ENCODE results near the gene ADGRG4.
"Not testable (repeated sequence)": the region's sequence is repeated elsewhere in the genome, so short reads cannot be mapped to it uniquely, and the experiment has no call there.

The ADGRG4 gene

GRCh38 chrX:136395271-136395670 is 94.5 kb downstream of the ADGRG4 start:
- DNase-seq = no peak

GRCh38 chrX:136397001-136397400 is 96.2 kb downstream of the ADGRG4 start:
- no peak for DNase-seq

- no peak for DNase-seq
These were observed 104.4 kb downstream of the ADGRG4 start for GRCh38 chrX:136405126-136405525.

- no peak for DNase-seq
These were observed 117.0 kb downstream of the ADGRG4 start for GRCh38 chrX:136417806-136418205.

DNA sequence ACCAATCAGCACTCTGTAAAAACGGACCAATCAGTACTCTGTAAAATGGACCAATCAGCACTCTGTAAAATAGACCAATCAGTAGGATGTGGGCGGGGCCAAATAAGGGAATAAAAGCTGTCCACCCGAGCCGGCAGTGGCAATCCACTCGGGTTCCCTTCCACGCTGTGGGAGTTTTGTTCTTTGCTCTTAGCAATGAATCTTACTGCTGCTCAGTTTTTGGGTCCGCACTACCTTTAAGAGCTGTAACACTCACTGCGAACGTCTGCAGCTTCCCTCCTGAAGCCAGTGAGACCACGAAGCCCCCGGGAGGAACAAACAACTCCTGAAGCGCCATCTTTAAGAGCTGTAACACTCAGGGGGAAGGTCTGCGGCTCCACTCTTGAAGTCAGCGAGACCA is 120.6 kb downstream of the ADGRG4 start:
- no peak for DNase-seq

DNA sequence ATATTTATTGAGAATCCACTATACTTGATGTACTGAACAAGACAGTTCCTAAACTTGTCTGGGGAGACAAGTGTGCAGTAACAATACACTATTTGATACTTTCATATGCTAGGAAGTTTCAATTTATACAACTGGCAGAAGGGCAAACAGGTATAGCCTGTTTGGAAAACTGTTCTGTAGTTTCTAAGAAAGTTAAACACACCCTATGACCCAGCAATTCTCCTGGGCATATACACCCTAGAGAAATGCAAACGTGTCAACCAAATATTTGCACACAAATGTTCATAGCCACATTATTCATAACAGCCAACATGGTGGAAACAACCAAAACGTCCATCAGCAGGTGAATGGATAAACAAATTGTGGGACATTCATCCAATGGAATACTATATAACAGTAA is 123.0 kb downstream of the ADGRG4 start:
- DNase-seq = no peak

GRCh38 chrX:136425996-136426395 is 125.2 kb downstream of the ADGRG4 start:
- DNase-seq = no peak

DNA sequence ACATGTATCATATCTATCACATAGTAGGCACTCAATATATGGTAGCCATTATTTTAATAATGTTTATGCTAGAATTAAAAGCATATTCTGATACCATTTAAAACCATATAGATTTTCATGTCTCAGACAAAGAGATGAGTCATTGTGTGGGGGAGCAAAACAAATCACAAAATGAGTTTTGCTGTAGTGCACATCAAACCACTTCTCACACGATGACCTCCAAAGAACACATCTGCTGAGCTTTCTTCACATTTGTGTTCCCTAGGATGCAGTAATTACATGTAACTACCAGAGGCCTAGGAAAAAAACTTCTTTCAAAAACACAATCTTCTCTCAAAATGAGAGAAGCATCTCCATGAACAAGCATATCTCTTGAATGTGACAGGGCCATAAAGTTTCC is 130.9 kb downstream of the ADGRG4 start:
- DNase-seq = no peak

DNA sequence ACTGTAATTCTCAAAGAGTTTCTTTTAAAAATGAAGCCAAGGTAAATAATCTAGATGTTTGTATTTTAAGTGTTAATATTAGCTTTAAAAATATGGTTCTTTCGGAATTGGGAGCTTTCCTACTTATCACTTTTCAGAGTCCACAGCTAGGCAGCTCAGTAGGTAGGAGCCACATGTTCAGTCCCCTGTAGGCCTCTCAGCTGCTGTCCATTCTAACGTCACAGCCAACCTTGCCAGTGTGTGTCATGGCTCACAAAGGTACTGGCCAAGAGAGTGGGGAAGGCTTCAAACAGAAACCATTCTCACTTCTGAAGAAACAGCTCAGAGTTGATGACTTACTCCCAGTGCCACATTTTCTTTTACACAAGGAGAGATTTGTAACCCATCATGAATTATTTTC is 137.0 kb downstream of the ADGRG4 start:
- DNase-seq = no peak

GRCh38 chrX:136438192-136438591 is 137.4 kb downstream of the ADGRG4 start:
- no peak for DNase-seq

DNA sequence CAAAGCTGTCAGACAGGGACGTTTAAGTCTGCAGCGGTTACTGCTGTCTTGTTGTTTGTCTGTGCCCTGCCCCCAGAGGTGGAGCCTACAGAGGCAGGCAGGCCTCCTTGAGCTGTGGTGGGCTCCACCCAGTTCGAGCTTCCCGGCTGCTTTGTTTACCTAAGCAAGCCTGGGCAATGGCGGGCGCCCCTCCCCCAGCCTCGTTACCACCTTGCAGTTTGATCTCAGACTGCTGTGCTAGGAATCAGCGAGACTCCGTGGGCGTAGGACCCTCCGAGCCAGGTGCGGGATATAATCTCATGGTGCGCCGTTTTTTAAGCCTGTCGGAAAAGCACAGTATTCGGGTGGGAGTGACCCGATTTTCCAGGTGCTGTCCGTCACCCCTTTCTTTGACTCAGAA is 144.9 kb downstream of the ADGRG4 start:
- not testable (repeated sequence) for DNase-seq

DNA sequence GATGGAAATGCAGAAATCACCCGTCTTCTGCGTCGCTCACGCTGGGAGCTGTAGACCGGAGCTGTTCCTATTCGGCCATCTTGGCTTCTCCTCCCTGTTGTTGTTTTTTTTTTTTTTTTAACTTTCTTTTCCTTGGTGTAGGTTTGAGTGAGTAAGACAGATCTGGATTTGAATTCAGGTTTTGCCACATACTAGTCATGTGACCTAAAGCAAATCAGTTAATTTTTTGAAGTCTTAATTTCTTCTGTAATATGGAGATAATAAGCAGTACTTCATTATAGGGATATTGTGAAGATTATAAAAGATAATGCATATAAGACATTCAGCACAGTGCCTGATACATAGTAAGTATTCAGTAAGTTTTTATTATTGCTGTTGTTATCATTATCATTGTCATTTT is 145.4 kb downstream of the ADGRG4 start:
- DNase-seq = no peak

DNA sequence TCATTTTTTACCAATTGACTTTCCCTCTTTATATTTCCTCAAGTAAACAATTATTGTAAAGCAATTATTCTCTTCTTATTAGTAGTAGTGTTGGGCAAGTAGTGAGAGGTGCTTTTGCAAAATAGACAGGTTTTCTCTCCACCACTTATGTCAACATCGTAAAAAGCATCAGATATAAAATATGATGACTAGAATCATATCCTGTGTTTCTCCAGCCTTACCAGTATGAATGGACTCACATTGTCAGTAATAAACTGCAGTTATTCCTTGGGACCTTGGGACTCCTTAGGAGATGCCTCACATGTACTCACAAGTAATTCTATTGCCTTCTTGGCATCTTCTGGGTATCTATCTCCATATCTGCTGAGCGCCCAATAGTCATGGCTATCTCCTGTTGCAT is 146.5 kb downstream of the ADGRG4 start:
- DNase-seq = no peak

GRCh38 chrX:136447968-136448367 is 147.2 kb downstream of the ADGRG4 start:
- no peak for DNase-seq

DNA sequence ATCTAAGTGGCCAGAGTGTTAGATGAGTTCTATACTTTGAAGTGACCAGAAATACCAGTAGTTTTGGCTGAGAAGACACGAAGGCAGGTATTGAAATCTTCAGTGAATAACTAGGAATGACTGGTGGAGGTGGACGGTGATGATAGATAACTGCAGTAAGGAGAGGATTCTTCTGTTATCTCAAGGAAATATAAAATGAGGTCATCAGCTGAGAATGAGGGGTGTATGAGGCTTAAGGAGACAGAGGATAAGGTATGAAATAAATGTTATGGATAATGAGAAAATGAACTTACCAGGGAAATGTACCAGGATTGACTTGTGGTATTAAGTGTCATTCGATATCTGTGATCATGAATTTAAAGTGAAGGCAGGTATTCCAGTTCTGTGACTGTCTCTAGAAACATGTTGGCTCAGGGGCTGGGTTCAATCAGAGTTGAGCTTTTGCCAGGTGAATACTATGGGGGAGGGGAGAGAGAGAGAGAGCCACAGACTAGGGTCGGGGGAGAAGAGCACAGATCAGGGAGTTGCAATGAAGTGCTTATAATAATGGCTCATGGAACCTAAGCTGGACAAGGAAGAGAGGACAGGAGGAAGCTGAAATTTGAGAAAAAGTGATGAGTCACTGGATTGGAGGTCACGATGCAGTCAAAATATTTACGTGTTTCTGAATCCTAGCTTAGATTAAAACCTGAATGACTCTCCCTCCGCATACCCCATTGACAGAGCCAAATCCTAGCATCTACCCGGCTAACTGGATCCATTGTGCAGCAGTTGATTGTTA is 149.5 kb downstream of the ADGRG4 start:
- no peak for DNase-seq

DNA sequence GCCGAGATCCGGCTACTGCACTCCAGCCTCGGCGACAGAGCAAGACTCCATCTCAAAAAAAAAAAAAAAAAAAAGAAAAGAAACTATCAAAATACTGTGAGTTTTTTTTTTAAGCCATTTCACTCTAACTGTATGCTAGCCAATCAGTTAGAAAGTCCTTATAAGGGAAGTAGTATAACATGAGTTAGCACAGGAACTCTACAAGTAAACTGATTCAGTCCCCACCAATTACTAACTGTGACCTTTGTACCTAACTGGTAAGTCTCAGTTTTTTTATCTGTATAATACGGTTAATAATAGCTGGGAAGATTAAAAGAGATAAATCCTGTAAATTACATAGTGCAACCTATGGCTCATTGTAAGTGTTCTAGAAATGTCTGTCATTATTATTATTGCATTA is 151.9 kb downstream of the ADGRG4 start:
- no peak for DNase-seq

GRCh38 chrX:136453114-136453513 is 152.4 kb downstream of the ADGRG4 start:
- no peak for DNase-seq

GRCh38 chrX:136453771-136454170 is 153.0 kb downstream of the ADGRG4 start:
- no peak for DNase-seq

DNA sequence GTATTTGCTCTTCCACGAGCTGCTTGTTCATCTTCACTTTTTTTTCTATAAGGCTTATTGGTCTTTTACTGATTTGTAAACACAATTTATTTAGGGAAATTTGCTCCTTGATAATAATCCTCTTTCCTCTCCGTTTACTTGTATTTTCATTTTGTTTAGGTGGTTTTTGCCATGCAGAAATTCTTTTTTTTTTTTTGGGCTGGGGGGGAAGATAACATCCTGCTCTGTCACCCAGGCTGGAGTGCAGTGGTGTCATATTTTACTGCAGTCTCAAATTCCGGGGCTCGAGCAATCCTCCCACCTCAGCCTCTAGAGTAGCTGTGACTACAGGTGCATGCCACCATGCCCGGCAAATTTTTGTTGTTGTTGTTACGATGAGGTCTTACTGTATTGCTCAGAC is 155.4 kb downstream of the ADGRG4 start:
- no peak for DNase-seq

DNA sequence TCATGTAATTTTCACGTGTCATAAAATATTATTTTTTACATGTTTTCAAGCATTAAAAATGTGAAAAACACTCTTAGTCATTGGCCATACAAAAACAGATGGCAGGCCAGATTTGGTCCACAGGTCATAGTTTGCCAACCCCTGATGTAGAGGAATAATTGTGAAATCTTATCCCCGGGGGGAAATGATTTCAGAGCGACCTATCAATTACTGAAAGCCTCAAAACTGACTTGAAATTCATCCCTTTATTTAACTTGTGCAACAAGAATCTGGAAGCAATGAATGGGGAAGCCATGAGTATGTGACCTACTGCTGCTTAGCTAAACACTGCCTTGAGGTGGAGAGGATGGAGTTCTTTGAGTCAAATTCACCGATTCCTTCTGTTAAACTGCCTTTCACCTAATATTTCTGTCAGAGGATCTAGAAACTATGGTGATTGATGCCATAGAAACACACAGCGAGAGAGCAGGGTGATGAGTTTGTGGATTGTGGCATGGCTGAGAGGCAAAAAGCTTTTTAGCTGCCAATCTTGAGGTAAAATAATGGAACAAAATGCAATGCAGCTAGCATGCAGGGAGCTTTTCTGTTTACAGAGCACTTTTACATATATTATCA is 156.6 kb downstream of the ADGRG4 start:
- no peak for DNase-seq

DNA sequence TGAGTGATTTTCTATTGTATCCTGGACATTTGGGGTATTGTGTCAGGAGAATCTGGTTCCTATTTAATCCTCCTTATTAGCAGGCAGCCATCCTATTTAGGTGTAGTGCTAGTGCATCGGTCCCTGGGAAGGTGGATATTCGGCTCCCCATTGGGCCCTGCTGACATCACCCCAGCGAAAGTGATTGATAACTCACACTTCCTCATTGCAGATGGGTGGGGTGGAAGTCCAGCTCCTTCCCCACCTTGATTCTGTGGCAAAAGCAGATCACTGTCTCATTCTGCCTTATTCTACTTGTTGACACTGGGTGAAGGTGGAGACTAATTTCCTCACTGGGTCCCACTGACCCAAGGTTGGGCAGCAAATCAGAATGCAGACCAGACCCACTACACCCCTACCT is 163.8 kb downstream of the ADGRG4 start:
- DNase-seq = no peak
